HL-60/S4 (cell line): ENCODE results near the gene OR13A1.
"Not testable (repeated sequence)": the region's sequence is repeated elsewhere in the genome, so short reads cannot be mapped to it uniquely, and the experiment has no call there.

Experiments used
- in situ Hi-C: fragments of 300-500 bp; cut with MboI; formaldehyde crosslinking; loops from 2 replicates; pipeline ENCODE4 v1.14.3; 2022; ENCODE audit warnings: low sequenced_read_pairs

OR13A1 gene

DNA sequence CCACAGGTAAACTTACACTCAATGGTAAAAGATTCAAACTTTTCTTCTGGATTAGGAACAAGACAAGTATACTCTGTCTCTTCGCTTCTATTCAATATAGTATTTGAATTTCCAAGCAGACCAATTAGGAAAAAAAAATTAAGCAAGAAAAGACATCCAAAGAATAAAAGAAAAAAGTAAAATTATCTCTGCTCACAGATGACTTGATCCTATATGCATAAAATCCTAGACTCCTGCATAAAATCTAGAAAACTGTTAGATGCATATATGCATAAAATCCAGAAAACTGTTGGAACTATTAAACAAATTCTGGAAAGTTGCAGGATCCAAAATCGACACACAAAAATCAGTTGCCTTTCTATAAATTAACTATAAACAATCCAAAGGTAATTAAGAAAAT is at the start of gene OR13A1:
Gene OR13A1, minus strand, starts transcription at position 101 of the 400 bp plus-strand sequence. CDS start 11,186 bp downstream, outside the sequence.
- in situ Hi-C loops = no loop called here

GRCh38 chr10:45361983-45362799 is 46.8 kb upstream of the OR13A1 start:
- in situ Hi-C loops = not testable (repeated sequence)

DNA sequence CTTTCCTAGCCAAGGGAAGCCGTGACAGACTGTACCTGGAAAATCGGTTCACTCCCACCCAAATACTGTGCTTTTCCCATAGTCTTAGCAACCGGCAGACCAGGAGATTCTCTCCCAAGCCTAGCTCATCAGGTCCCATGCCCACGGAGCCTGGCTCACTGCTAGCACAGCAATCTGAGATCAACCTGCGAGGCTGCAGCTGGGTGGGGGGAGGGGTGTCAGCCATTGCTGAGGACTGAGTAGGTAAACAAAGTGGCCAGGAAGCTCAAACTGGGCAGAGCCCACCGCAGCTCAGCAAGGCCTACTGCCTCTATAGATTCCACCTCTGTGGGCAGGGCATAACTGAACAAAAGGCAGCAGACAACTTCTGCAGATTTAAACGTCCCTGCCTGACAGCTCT is 43.6 kb upstream of the OR13A1 start:
- in situ Hi-C loops = not testable (repeated sequence)

GRCh38 chr10:45355494-45355893 is 40.1 kb upstream of the OR13A1 start:
- in situ Hi-C loops = no loop called here

- in situ Hi-C loops = no loop called here
Measured at GRCh38 chr10:45354261-45354660, 38.9 kb upstream of the OR13A1 start.

- in situ Hi-C loops = no loop called here
Measured at GRCh38 chr10:45353186-45353585, 37.8 kb upstream of the OR13A1 start.

GRCh38 chr10:45348196-45348765 is 32.9 kb upstream of the OR13A1 start:
- in situ Hi-C loops = not testable (repeated sequence)

- in situ Hi-C loops = not testable (repeated sequence)
Measured at GRCh38 chr10:45347464-45347863, 32.1 kb upstream of the OR13A1 start.

DNA sequence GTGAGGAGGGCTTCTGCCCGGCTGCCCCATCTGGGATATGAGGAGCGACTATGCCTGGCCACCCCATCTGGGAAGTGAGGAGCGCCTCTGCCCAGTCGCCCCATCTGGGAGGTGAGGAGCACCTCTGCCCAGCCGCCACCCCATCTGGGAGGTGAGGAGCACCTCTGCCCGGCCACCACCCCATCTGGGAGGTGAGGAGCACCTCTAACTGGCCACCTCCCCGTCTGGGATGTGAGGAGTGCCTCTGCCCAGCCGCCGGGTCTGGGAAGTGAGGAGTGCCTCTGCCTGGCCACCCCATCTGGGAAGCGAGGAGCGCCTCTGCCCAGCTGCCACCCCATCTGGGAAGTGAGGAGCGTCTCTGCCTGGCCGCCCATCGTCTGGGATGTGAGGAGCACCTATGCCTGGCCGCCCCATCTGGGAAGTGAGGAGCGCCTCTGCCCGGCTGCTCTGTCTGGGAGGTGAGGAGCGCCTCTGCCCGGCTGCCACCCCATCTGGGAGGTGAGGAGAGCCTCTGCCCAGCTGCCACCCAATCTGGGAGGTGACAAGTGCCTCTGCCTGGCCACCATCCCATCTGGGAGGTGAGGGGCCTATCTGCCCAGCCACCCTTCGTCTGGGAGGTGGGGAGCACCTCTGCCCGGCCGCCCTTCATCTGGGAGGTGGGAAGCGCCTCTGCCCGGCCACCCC is 31.4 kb upstream of the OR13A1 start:
- in situ Hi-C loops = not testable (repeated sequence)

GRCh38 chr10:45340420-45340819 is 25.0 kb upstream of the OR13A1 start:
- in situ Hi-C loops = not testable (repeated sequence)

GRCh38 chr10:45339894-45340293 is 24.5 kb upstream of the OR13A1 start:
- in situ Hi-C loops = no loop called here

DNA sequence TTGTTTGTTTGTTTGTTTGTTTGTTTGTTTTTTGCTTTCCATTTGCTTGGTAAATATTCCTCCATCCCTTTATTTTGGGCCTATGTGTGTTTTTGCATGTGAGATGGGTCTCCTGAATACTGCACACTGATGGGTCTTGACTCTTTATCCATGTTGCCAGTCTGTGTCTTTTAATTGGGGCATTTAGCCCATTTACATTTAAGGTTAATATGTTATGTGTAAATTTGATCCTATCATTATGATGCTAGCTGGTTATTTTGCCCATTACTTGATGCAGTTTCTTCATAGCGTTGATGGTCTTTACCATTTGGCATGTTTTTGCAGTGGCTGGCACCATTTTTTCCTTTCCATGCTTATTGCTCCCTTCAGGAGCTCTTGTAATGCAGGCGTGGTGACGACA is 16.4 kb upstream of the OR13A1 start:
- in situ Hi-C loops = not testable (repeated sequence)

DNA sequence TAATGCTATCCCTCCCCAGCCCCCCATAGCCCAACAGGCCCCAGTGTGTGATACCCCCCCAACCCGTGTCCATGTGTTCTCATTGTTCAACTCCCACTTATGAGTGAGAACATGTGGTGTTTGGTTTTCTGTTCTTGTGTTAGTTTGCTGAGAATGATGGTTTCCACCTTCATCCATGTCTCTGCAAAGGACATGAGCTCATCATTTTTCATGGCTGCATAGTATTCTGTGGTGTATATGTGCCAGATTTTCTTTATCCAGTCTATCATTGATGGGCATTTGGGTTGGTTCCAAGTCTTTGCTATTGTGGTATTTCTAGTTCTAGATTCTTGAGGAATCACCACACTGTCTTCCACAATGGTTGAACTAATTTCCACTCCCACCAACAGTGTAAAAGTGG is 11.5 kb upstream of the OR13A1 start:
- in situ Hi-C loops = not testable (repeated sequence)

- in situ Hi-C loops = no loop called here
Measured at GRCh38 chr10:45325116-45325515, 9.7 kb upstream of the OR13A1 start.

GRCh38 chr10:45319702-45320101 is 4.3 kb upstream of the OR13A1 start:
- in situ Hi-C loops = no loop called here

DNA sequence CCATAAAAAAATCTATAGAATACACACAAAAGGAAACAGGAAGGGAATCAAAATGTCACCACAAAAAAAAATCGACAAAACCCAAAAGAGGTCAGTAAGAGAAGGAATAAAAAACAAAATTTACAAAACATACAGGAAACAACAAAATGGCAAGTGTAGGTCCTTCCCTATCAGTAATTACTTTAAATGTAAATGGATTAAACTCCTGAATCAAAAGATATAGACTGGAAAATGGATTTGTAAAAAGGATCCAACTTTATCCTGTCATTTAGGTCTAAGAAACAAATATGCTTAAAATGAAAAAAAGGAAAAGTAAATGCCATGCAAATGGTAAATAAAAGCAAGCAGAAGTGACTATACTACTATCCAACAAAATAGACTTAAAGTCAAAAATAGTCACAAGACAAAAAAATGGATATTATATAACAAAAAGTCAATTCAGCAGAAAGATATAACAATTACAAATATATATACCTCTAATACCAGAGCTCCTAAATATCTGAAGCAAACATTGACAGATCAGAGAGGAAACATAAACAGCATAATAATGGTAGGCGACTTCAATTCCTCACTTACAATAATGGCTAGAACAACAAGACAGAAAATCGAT is 2.0 kb downstream of the OR13A1 start:
- in situ Hi-C loops = no loop called here

DNA sequence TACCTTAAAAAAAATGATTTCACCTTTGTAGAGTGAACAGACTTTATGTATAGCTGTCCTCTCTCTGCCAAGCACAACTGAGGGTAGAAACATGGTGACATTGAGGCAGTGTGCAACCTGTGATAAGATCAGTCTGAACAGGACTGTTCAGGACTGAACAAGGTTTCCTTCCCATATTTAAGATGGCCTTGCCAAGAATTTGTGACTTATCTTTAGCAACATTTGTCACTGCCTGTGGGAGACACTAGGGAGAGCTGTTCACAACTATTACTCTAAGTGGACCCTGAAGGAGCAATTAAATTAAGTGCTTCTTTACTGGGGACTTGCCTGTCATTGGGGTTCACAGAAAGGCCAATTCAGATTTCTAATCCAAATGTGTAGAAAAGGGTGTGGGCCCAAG is 6.7 kb downstream of the OR13A1 start:
- in situ Hi-C loops = no loop called here

DNA sequence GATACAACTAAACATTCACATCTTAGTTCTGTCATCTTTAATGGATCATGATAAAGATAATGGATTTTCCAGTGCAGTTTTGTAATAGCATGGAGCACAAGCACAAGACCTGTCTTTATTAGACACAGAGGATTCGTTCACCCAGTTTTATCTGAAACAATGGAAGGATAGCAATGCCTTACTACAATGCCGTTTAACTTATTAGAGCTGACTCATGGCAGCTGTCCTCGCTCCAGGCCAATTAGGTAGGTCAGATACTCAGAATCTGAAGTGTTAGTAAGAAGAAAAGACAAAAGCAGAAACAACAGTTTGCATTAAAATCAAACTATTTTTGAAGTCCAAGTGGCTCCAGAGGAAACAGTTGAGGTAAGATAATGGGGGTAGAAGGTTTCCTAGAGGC is 12.8 kb downstream of the OR13A1 start:
- in situ Hi-C loops = no loop called here

- in situ Hi-C loops = not testable (repeated sequence)
Measured at GRCh38 chr10:45298341-45298955, 17.0 kb downstream of the OR13A1 start.

DNA sequence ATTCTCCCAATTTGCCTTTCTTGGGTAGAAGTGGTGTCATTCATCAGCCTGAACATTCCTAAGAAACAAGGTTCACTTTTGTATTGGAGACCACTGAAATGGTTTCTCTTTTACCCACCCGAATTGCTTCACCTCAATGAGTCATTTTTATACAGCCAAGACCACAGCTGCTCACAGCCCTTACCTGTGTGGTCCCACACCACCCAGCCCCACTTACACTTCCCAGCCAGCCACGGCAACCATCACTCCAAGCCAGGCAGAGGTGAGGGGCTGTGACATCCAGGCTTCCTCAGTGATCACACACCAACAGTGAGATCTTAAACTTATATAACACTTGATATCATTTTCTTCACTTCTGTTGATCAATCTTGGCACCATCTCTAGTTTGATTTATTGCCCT is 20.7 kb downstream of the OR13A1 start:
- in situ Hi-C loops = no loop called here

GRCh38 chr10:45286980-45287379 is 28.4 kb downstream of the OR13A1 start:
- in situ Hi-C loops = no loop called here
